ENCODE measurements around the gene CATSPER4.

Gene CATSPER4

GRCh38 chr1:26164861-26165842 is 25.2 kb upstream of the CATSPER4 start:
- DNase-seq, result peak; percentile 17

GRCh38 chr1:26166719-26167281 is 23.6 kb upstream of the CATSPER4 start:
- no peak for DNase-seq

GRCh38 chr1:26168410-26169197 is 21.8 kb upstream of the CATSPER4 start, which contains the start of gene C1orf232:
Gene C1orf232 (minus strand): TSS chr1:26168963. CDS start chr1:26168499, 464 bp downstream.
- DNase-seq, result peak; percentile 33

GRCh38 chr1:26169198-26169554 is 21.2 kb upstream of the CATSPER4 start:
- DNase-seq, result no peak

GRCh38 chr1:26169669-26170471 is 20.5 kb upstream of the CATSPER4 start, which contains the start of gene ZNF593:
Gene ZNF593 (plus strand): TSS chr1:26169908. CDS start chr1:26169984, 76 bp downstream.
- peak; percentile 45 for DNase-seq

GRCh38 chr1:26170472-26170821 is 20.0 kb upstream of the CATSPER4 start:
- no peak for DNase-seq

- DNase-seq, result no peak
Observed at GRCh38 chr1:26171084-26172072, 19.0 kb upstream of the CATSPER4 start, which contains the start of gene ZNF593OS. Gene ZNF593OS (minus strand): TSS chr1:26171832. CDS start chr1:26171661, 171 bp downstream.

GRCh38 chr1:26175346-26175745 is 15.1 kb upstream of the CATSPER4 start:
- no peak for DNase-seq

- no peak for DNase-seq
Observed at GRCh38 chr1:26177182-26177684, 13.2 kb upstream of the CATSPER4 start, which contains the start of gene CNKSR1. Gene CNKSR1 (plus strand): TSS chr1:26177491. CDS start chr1:26177548, 57 bp downstream.

- no peak for DNase-seq
Observed at GRCh38 chr1:26180010-26180506, 10.3 kb upstream of the CATSPER4 start.

GRCh38 chr1:26181586-26182382 is 8.6 kb upstream of the CATSPER4 start:
- DNase-seq, result no peak

- no peak for DNase-seq
Observed at GRCh38 chr1:26182383-26182696, 8.1 kb upstream of the CATSPER4 start.

- DNase-seq, result no peak
Observed at GRCh38 chr1:26184086-26184485, 6.3 kb upstream of the CATSPER4 start.

- no peak for DNase-seq
Observed at GRCh38 chr1:26184883-26185282, 5.5 kb upstream of the CATSPER4 start.

- no peak for DNase-seq
Observed at GRCh38 chr1:26187882-26188281, 2.5 kb upstream of the CATSPER4 start.

GRCh38 chr1:26188477-26188876 is 1.9 kb upstream of the CATSPER4 start:
- DNase-seq, result no peak

- DNase-seq, result no peak
Observed at GRCh38 chr1:26189331-26189730, 1.1 kb upstream of the CATSPER4 start.

- DNase-seq, result no peak
Observed at GRCh38 chr1:26189751-26190275, 589 bp upstream of the CATSPER4 start.

- no peak for DNase-seq
Observed at GRCh38 chr1:26191739-26192138, 1.3 kb downstream of the CATSPER4 start.

- no peak for DNase-seq
Observed at GRCh38 chr1:26195805-26196204, 5.4 kb downstream of the CATSPER4 start.
